ENCODE measurements around the gene CDKAL1. TPM values are rescaled to one million over a fixed set of nuclear protein-coding genes. Genes with fewer than 3 reads are reported as not detected.

CDKAL1 gene
- total and polyA plus RNA-seq, 2 of the 13 experiments (the other 11 are each of a cell fraction or from before 2014, with no cell fraction given): 9.5 to 27.7 TPM

DNA sequence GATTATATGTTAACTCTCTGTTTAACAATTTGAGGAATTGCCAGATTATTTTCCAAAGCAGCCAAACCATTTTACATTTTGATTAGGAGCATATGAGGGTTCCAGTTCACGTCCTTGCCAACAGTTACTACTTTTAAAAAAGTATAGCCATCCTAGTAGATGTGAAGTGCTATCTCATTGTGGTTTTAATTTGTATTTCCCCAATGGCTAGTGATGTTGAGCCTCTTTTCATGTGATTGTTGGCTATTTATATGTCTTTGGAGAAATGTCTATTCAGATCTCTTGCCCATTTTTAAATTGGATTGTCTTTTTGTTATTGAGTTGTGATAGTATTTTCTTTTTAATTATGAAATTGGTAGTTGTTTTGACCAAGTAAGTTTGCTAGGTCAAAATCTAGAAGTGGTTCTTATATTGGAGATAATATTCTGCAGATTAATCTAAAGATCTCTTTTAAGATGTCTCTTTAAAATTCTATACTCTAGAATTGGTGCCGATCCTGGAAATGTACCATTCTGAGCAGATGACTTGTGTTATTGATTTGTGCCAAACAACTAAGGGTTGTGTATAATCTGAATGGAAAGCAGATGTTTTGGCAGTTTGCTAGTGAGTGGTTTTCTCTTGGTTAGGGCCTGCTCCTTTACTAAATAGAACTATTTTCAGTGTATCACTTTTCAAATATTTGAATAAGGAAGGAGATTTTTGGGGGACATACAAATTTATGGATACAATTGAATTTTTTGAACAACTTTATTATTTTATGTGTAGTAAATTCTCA, 99.5 kb downstream of the CDKAL1 start:
- no peaks in the 10 kb centered on the region; a peak in 1 of 5 replicates for H3K36me3 ChIP-seq (replicated peaks in 1 of 2; ENCODE audit: control insufficient read depth in 1 of 2, insufficient read depth in 2 of 2, low read length in 2 of 2)
- TF ChIP-seq SP5 (CRISPR knock-in tag; IDR thresholded peaks at IDR 0.05; ENCODE audit: borderline replicate concordance, low read depth) (no peak), ZNF230 (CRISPR knock-in tag; IDR thresholded peaks at IDR 0.05) (no peak), YEATS4 (CRISPR knock-in tag; IDR thresholded peaks at IDR 0.05; ENCODE audit: borderline replicate concordance) (no peak), NCOA5 (CRISPR knock-in tag; IDR thresholded peaks at IDR 0.05) (no peak), MBNL3 (CRISPR knock-in tag; conservative IDR thresholded peaks at IDR 0.05) (no peak), ZFP37 (CRISPR knock-in tag; IDR thresholded peaks at IDR 0.05; ENCODE audit: borderline replicate concordance) (no peak), RFXANK (CRISPR knock-in tag; IDR thresholded peaks at IDR 0.05) (no peak), SRSF1 (optimal IDR thresholded peaks at IDR 0.05; ENCODE audit: low read depth, low read length) (no peak), ZNF512 (CRISPR knock-in tag; IDR thresholded peaks at IDR 0.05) (no peak), ZNF350 (CRISPR knock-in tag; IDR thresholded peaks at IDR 0.05; ENCODE audit: borderline replicate concordance, low read depth) (no peak), ZFP1 (CRISPR knock-in tag; IDR thresholded peaks at IDR 0.05) (no peak), HCFC1 (IDR thresholded peaks at IDR 0.05; ENCODE audit: low read depth, low read length) (no peak), YEATS2 (CRISPR knock-in tag; IDR thresholded peaks at IDR 0.05; ENCODE audit: borderline replicate concordance) (no peak), ZNF75D (CRISPR knock-in tag; IDR thresholded peaks at IDR 0.05; ENCODE audit: borderline replicate concordance) (no peak), BHLHE40 (IDR thresholded peaks at IDR 0.05; ENCODE audit: low read length) (no peak)
- ChIA-PET POLR2A (no interaction called here), CTCF (ENCODE audit: low intra/inter-chr PET ratio, low total read pairs) (no interaction called here)
- no peak overlapping the region for H3K4me3 ChIP-seq (replicated peaks in 1 of 3; ENCODE audit: insufficient read depth in 1 of 3, low read depth in 2 of 3, low read length in 3 of 3)
- H3K27me3 ChIP-seq (ENCODE audit: control insufficient read depth in 1 of 2, insufficient read depth in 2 of 2, low read length in 2 of 2): no peaks in the 10 kb centered on the region
- H3K27ac ChIP-seq (ENCODE audit: extremely low read length, insufficient read depth, low read length): no peak overlapping the region
- WGBS (ENCODE audit: low lambda C conversion rate): 95% methylated on average over 2 of the region's 2 CpGs
- FAIRE-seq (no peak), DNase-seq (ENCODE audit: low spot score) (no peak), ATAC-seq (no peak)
- H3K9me3 ChIP-seq (ENCODE audit: low read length): no peaks in the 10 kb centered on the region
- peaks cover 20% of the 10 kb centered on the region for H3K4me1 ChIP-seq (ENCODE audit: insufficient read depth, low read length)
- no peak overlapping the region for H2AFZ ChIP-seq (ENCODE audit: low read length)
- in situ Hi-C loops (cut with HindIII; ENCODE audit: extremely low pct_ligation_motif_present, low pct_unique_long_range_greater_than_20kb): no loop called here
- no peaks in the 10 kb centered on the region for H3K79me2 ChIP-seq (ENCODE audit: insufficient read depth, low read length)
- H3K9ac ChIP-seq (ENCODE audit: insufficient read depth, low read depth, low read length): no peak overlapping the region
- intact Hi-C loops (cut with micrococcal nuclease; ENCODE audit: unreplicated experiment): no loop called here
- no TSS peak for BruUV-seq (replicated peaks)
- no peak overlapping the region for H3K4me2 ChIP-seq (ENCODE audit: low read depth, low read length)
- H4K20me1 ChIP-seq (ENCODE audit: insufficient read depth, low read length): no peaks in the 10 kb centered on the region
